Left lung (tissue), 10 donors: ENCODE results near the gene CHRNB2. TPM values are rescaled to one million over a fixed set of nuclear protein-coding genes. Genes with fewer than 3 reads are reported as not detected.

ENCODE experiments used
- ATAC-seq: fragments of 200-7000 bp; cut with Tn5 transposase; one replicate; pipeline ENCODE4 v1.9.1; 2020; ENCODE audit warnings: moderate library complexity
- DNase-seq, 4 donors: peaks; one replicate each; pipeline ENCODE4 v3.0.0-alpha.2; 2013 to 2020
- H3K27ac ChIP-seq, 2 donors: fragments of 200-600 bp; sonication (generic) in 1 of 2; one replicate each; pipeline versions ENCODE4 v1.5.0 to v1.8.0; 2020 to 2021
- H3K27me3 ChIP-seq, 2 donors: fragments of 200-600 bp; sonication (generic) in 1 of 2; one replicate each; pipeline versions ENCODE4 v1.5.0 to v1.8.0; 2020 to 2021
- H3K36me3 ChIP-seq, 2 donors: fragments of 200-600 bp; sonication (generic) in 1 of 2; one replicate each; pipeline versions ENCODE4 v1.5.0 to v1.8.0; 2020 to 2021
- H3K4me1 ChIP-seq, 2 donors: fragments of 200-600 bp; one replicate each; pipeline ENCODE4 v1.8.0; 2021
- H3K4me3 ChIP-seq, 2 donors: fragments of 200-600 bp; sonication (generic) in 1 of 2; one replicate each; pipeline versions ENCODE4 v1.5.0 to v1.8.0; 2020 to 2021; ENCODE audit warnings: mild to moderate bottlenecking in 1 of 2
- H3K9me3 ChIP-seq, 2 donors: fragments of 200-600 bp; sonication (generic) in 1 of 2; one replicate each; pipeline versions ENCODE4 v1.5.0 to v1.8.0; 2020 to 2021
- CTCF ChIP-seq, 2 donors: fragments of 200-600 bp; sonication (generic) in 1 of 2; IDR thresholded peaks; one replicate each; pipeline versions ENCODE4 v1.5.0 to v1.8.0; 2021; ENCODE audit warnings: antibody characterized with exemption in 2 of 2
- intact Hi-C, 2 donors: fragments of 100-400 bp; cut with DNase I; formaldehyde crosslinking; loops; one replicate each; pipeline versions ENCODE4 v1.11.2 to v1.14.2; 2022
- polyA plus RNA-seq, 6 donors: library from polyadenylated mRNA; unstranded; fragments of 120-200 nt; gene quantifications; one replicate each; pipeline ENCODE4 v1.2.1, GENCODE V29; 2013; ENCODE audit not compliant: insufficient read length in 6 of 6
- total RNA-seq, 2 donors: library from RNA; stranded (reverse); fragmentation: NEBNext Ultra II Directional; extraction: Animal tissue kit (Norgen Biotek cat#: 25700); gene quantifications; one replicate each; pipeline ENCODE4 v1.2.1, GENCODE V29; 2021
- donor health status: DM: no; HTN: yes; CAD: no.
- donor health status: DM: no; HTN: no; CAD: no.

Gene CHRNB2
- total and polyA plus RNA-seq, 8 donors, result 0.09 to 1.8 (median 0.57) TPM; not detected in 1

- TF ChIP-seq CTCF (IDR thresholded peaks at IDR 0.05), result no peak
- DNase-seq (no peak), ATAC-seq (no peak)
- Histone ChIP-seq H3K4me3 (no peak overlapping the region), H3K9me3 (no peaks in the 10 kb centered on the region), H3K4me1 (peaks cover 0 to 2% of the 10 kb centered on the region in 2 donors), H3K27me3 (peaks cover 0 to 22% of the 10 kb centered on the region in 2 donors), H3K36me3 (peaks cover 0 to 5% of the 10 kb centered on the region in 2 donors), H3K27ac (no peak overlapping the region)
- intact Hi-C loops, result no loop called here
Observed at GRCh38 chr1:154573168-154573510, 5.6 kb downstream of the CHRNB2 start.

GRCh38 chr1:154574716-154575115, 7.1 kb downstream of the CHRNB2 start:
- TF ChIP-seq CTCF (IDR thresholded peaks at IDR 0.05), result no peak
- H3K4me3 ChIP-seq, result no peak overlapping the region
- DNase-seq (no peak), ATAC-seq (no peak)
- peaks cover 0 to 21% of the 10 kb centered on the region in 2 donors for H3K36me3 ChIP-seq
- H3K4me1 ChIP-seq, result peaks cover 0 to 3% of the 10 kb centered on the region in 2 donors
- H3K27ac ChIP-seq, result no peak overlapping the region
- H3K9me3 ChIP-seq, result no peaks in the 10 kb centered on the region
- peaks cover 0 to 6% of the 10 kb centered on the region in 2 donors for H3K27me3 ChIP-seq
- intact Hi-C loops, result no loop called here

GRCh38 chr1:154575147-154575927, 7.8 kb downstream of the CHRNB2 start:
- no peak overlapping the region for H3K27ac ChIP-seq
- no peak for ATAC-seq
- H3K4me3 ChIP-seq, result no peak overlapping the region
- peaks cover 0 to 27% of the 10 kb centered on the region in 2 donors for H3K36me3 ChIP-seq
- TF ChIP-seq CTCF (IDR thresholded peaks at IDR 0.05), result no peak
- H3K9me3 ChIP-seq, result no peaks in the 10 kb centered on the region
- no peak for DNase-seq
- intact Hi-C loops, result no loop called here
- H3K27me3 ChIP-seq, result peaks cover 0 to 6% of the 10 kb centered on the region in 2 donors
- peaks cover 0 to 3% of the 10 kb centered on the region in 2 donors for H3K4me1 ChIP-seq

GRCh38 chr1:154575951-154576566, 8.5 kb downstream of the CHRNB2 start:
- peaks cover 0 to 6% of the 10 kb centered on the region in 2 donors for H3K27me3 ChIP-seq
- no peak overlapping the region for H3K4me3 ChIP-seq
- H3K27ac ChIP-seq, result no peak overlapping the region
- peaks cover 0 to 3% of the 10 kb centered on the region in 2 donors for H3K4me1 ChIP-seq
- intact Hi-C loops, result no loop called here
- DNase-seq (no peak), ATAC-seq (no peak)
- peaks cover 0 to 34% of the 10 kb centered on the region in 2 donors for H3K36me3 ChIP-seq
- TF ChIP-seq CTCF (IDR thresholded peaks at IDR 0.05), result no peak
- H3K9me3 ChIP-seq, result no peaks in the 10 kb centered on the region

GRCh38 chr1:154577346-154578057, 9.9 kb downstream of the CHRNB2 start:
- Histone ChIP-seq H3K27me3 (peaks cover 0 to 6% of the 10 kb centered on the region in 2 donors), H3K27ac (no peak overlapping the region), H3K36me3 (peaks cover 0 to 48% of the 10 kb centered on the region in 2 donors), H3K4me1 (peaks cover 0 to 3% of the 10 kb centered on the region in 2 donors), H3K9me3 (no peaks in the 10 kb centered on the region), H3K4me3 (no peak overlapping the region)
- intact Hi-C loops, result no loop called here
- no peak for DNase-seq
- no peak for ATAC-seq
- TF ChIP-seq CTCF (IDR thresholded peaks at IDR 0.05), result no peak
